ENCODE results near the gene ZFP36.

The ZFP36 gene

DNA sequence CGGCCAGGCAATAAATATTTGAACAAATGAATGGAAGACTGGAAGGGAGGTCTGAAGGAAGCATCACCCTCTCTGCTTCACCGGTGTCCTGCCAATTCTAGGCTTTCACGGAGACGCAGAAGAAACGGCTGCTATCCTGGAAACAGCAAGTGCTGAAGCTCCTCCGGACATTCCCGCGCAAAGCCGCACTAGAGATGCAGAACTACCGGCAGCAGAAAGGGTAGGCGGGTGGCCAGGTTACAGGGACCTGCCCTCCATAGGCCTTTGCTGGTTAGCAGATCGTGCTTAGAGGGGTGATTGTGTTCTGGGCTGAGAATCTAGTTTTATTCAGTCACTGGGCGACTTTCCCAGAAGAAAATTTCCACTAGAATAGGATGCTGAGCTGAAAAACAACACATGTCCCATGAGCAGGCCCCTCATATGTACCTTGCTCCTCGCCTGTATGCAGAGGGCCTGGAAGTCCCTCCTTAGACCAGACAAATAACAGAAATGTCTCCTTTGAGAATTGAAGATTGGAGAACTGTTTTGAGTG, 26.7 kb upstream of the ZFP36 start:
- ChIA-PET POLR2A (ENCODE audit: low non-redundant PET) (no interaction called here), CTCF (interaction anchor here (0.6 kb wide), 1 partner anchor 25 kb away, joined by 3 read pairs; no protein-coding TSS in a partner anchor)
- DNase-seq (ENCODE audit: low spot score): no peak
- peak overlapping the region; percentile 7; the same call in 1 of the 2 replicates for H3K27ac ChIP-seq
- TF ChIP-seq, protein P1, sequence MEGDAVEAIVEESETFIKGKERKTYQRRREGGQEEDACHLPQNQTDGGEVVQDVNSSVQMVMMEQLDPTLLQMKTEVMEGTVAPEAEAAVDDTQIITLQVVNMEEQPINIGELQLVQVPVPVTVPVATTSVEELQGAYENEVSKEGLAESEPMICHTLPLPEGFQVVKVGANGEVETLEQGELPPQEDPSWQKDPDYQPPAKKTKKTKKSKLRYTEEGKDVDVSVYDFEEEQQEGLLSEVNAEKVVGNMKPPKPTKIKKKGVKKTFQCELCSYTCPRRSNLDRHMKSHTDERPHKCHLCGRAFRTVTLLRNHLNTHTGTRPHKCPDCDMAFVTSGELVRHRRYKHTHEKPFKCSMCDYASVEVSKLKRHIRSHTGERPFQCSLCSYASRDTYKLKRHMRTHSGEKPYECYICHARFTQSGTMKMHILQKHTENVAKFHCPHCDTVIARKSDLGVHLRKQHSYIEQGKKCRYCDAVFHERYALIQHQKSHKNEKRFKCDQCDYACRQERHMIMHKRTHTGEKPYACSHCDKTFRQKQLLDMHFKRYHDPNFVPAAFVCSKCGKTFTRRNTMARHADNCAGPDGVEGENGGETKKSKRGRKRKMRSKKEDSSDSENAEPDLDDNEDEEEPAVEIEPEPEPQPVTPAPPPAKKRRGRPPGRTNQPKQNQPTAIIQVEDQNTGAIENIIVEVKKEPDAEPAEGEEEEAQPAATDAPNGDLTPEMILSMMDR (conservative IDR thresholded peaks at IDR 0.05; ENCODE audit: low read depth): no peak

DNA sequence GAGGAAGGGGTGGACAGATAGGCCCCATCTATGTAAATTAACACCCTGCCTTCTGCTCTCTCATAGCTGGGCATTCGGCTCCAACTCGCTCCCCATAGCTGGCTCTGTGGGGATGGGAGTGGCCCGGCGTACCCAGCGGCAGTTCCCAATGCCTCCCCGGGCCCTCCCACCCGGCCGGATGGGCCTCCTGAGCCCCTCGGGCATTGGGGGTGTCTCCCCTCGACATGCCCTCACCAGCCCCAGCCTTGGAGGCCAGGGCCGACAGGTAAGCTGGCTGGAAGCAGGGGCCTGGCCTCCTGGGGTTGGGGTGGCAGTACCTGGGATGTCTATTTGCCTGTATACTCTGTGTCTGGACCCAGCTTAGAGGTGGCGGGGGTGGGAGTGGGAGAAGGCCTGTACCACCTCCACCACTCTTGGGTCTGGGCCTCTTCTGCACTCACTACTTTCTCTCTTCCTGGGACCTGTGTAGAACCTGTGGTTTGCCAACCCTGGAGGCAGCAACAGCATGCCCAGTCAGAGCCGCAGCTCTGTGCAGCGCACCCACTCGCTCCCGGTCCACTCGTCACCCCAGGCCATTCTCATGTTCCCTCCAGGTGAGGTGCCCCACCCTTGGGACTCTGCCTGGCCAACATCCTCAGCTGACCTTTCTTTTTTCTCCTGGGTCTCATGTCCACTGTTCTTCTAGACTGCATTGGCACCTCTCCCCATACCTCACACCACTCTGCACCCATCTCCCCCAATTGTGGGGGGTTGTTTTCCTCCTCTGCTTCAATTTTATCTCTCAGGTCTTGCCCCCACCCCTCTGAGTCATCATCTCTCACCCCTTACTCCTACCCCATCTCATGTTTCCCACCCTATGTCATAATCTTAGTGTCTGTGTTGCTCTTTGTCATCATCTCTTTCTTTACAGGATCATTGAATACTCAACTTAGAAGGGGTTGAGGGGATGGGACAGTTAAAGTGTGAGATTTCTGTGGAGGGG, 25.8 kb upstream of the ZFP36 start:
- H3K27ac ChIP-seq: peak overlapping the region; percentile 17
- ChIA-PET CTCF (no interaction called here), POLR2A (ENCODE audit: low non-redundant PET) (no interaction called here)
- TF ChIP-seq, protein P1 (conservative IDR thresholded peaks at IDR 0.05; ENCODE audit: low read depth): no peak
- no peak for DNase-seq (ENCODE audit: low spot score)

DNA sequence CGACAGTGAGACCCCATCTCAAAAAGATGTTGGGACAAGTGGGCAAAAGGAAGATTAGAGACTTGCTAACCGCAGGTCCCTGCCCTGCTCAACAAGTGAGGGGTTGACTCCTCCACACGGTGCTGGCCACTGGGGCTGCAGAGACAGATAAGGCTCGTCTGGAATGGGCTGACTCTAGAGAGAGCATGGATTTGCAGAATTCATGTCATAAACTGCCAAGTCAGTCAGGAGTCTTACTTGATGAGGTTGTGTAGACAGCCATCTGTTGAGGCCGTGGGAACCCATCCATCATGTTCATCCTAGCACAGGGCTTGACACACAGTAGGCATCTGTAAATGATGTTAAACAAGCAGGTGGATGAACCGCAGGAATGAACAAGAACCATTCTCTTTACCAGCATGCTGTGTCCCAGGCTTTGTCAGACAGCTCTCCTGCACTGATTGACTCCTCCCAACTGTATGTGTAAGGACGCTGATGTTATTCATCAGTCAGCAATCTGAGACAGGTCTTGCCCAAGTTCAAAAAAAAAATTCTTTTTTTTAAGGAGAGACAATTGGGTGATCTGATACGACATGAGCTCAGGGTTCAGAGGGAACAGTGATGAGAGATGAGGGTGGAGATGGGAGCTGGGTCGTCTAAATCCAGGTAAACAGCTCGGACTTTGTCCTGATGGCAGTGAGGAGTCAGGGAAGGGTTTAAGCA, 24.6 kb upstream of the ZFP36 start:
- no peak for DNase-seq (ENCODE audit: low spot score)
- H3K27ac ChIP-seq: peak overlapping the region; percentile 60
- ChIA-PET CTCF (interaction anchor here (1.0 kb wide), 1 partner anchor 19 kb away, joined by 3 read pairs; no protein-coding TSS in a partner anchor), POLR2A (ENCODE audit: low non-redundant PET) (no interaction called here)
- TF ChIP-seq, protein P1 (conservative IDR thresholded peaks at IDR 0.05; ENCODE audit: low read depth): no peak

DNA sequence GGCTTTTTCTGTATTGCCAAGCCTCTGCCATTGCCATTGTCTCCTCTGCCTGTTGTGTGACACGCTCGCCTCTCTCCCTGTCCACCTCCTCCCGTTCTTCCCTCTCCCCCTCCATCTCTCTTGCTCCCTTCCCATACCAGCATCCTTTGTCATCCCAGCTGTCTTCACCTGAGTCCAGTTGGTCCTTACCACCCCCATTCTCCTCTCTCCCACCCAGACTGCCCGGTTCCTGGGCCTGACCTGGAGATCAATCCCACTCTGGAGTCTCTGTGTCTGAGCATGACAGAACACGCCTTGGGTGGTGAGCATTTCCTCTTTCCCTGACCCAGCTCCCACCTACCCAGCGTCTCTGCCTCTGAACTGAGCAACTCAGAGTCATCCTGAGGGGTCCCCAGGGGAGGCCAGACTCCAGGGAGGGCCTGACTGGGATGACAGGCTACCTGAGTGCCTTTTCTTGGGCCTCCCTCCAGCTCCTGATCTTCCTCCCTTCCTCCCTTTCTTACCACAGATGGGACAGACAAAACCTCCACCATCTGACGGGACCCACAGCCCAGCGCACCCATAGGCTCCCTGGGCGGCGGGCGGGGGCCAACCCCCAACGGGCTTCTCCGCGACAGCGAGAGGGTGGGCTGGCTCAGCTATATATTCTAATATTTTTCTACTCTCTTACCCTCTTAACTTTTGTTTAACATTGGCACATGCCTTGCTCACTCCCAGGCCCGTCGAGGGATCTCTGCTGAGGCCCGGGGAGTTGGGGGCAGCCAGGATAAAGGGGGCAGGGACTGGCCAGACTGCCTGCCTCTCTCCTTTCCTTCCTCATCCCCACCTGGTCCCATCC, 23.4 kb upstream of the ZFP36 start:
- ChIA-PET POLR2A (ENCODE audit: low non-redundant PET) (no interaction called here), CTCF (interaction anchor here (1.0 kb wide), 1 partner anchor 20 kb away, joined by 3 read pairs; no protein-coding TSS in a partner anchor)
- TF ChIP-seq, protein P1 (conservative IDR thresholded peaks at IDR 0.05; ENCODE audit: low read depth): no peak
- DNase-seq (ENCODE audit: low spot score): no peak
- peak overlapping the region; percentile 60 for H3K27ac ChIP-seq

DNA sequence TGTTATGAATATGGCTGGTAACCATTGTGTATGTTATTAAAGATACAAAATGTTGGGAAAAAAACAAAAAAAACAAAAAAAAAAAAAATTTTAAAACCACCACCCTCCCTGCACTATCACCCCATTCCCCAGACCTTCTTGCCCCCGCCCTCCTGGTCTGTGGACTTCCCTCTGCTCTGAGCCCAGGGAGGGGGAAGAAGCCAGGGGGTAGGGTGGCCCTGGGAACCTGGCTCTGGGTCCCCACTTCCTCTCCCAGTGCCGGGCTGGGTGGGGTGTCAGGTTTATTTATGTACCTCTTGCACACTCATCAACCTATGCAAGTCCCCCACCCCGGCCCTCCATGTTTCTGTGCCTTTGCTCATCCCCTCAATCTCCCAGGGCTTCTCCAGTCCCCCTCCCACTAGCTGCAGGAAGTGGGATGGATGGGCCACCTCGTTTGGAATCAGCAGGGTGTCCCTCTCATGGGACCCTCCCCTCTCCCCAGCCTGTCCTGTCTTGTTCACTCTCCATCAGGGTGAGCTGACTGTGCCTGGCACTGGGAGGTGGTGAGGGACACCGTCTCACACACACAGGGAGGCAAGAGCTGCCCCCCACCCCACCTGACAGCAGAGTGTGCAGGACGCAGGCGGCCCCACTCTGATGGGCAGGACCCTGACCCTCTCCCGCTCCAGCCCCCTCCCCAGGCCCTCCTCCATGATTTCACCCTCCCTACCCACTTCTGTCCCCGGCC, 21.6 kb upstream of the ZFP36 start:
- ChIA-PET POLR2A (ENCODE audit: low non-redundant PET) (no interaction called here), CTCF (interaction anchor here (0.6 to 1.8 kb wide), 3 partner anchors 12 to 178 kb away, joined by 3 to 8 read pairs (median 4); no protein-coding TSS in a partner anchor)
- no peak for DNase-seq (ENCODE audit: low spot score)
- peak overlapping the region; percentile 60 for H3K27ac ChIP-seq
- TF ChIP-seq, protein P1 (conservative IDR thresholded peaks at IDR 0.05; ENCODE audit: low read depth): no peak
